ENCODE measurements around the gene POLE3. TPM values are rescaled to one million over a fixed set of nuclear protein-coding genes. Genes with fewer than 3 reads are reported as not detected.
"Not testable (repeated sequence)": the region's sequence is repeated elsewhere in the genome, so short reads cannot be mapped to it uniquely, and the experiment has no call there.

The POLE3 gene
- total and polyA plus RNA-seq, 2 donors: 47.8 to 78.9 TPM

DNA sequence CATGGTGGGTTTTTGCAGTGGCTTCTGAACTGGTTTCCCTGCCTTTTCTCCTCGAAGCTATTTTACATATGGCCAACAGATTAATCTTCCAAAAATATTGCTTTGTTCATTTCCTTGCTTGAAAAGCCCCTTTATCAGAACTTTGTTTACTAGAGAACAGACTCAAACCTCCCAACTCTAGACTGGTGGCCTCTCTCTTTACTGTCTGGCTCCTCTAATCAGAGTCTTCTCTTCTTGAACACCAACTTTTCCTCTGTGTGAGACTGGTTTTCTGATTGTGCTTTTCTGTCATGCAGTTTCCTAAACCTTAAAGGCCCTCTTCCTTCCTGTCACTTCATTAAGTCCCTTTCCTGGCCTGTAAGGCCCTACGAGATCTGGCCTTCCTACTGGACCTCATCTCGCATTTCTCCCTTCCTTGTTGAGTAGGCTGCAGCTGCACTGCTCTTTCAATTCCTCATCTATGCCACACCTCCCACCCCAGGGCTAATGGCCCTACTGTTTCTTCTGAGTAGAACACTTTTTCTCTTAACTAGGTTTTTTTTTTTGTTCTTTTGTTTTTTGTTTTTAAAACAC is 5.8 kb upstream of the POLE3 start:
- Histone ChIP-seq H3K27me3 (ENCODE audit: control insufficient read depth in 2 of 2, insufficient read depth in 1 of 2, low read length in 1 of 2) (no peaks in the 10 kb centered on the region), H3K4me1 (ENCODE audit: control insufficient read depth in 2 of 2, insufficient read depth in 2 of 2, low read length in 2 of 2) (peaks cover 2 to 7% of the 10 kb centered on the region in 2 donors), H3K27ac (ENCODE audit: low read depth in 1 of 2, low read length in 1 of 2) (peak overlapping the region in 1 of 2 donors; percentile 33), H3K4me3 (ENCODE audit: low read length in 2 of 2) (no peak overlapping the region), H3K9me3 (ENCODE audit: control insufficient read depth in 2 of 2, insufficient read depth in 1 of 2, low read length in 1 of 2) (no peaks in the 10 kb centered on the region), H3K36me3 (ENCODE audit: control insufficient read depth in 2 of 2, insufficient read depth in 2 of 2, low read length in 1 of 2) (no peaks in the 10 kb centered on the region)
- DNase-seq (ENCODE audit: low read depth in 6 of 9, low spot score in 9 of 9): no peak
- WGBS: 80% methylated on average over 3 of the region's 3 CpGs

DNA sequence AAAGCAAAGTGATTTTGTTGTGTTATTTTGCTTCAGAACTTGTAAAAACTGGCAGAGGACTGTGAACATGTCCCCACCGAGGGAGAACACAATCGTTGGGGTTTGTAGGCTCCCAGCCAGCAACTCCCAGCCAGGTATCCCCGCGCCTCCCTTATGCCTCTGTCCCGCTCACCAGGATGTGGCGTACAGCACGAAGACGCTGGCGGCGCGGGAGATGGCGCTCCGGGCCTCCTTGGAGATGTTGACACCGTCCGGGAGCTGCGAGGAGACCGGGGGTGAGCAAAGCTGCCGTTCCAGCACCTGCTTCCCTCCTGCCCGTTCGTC is 630 bp downstream of the POLE3 start:
- Histone ChIP-seq H3K27me3 (ENCODE audit: control insufficient read depth in 2 of 2, insufficient read depth in 1 of 2, low read length in 1 of 2) (no peaks in the 10 kb centered on the region), H3K4me1 (ENCODE audit: control insufficient read depth in 2 of 2, insufficient read depth in 2 of 2, low read length in 2 of 2) (peaks cover 7 to 17% of the 10 kb centered on the region in 2 donors), H3K27ac (ENCODE audit: low read depth in 1 of 2, low read length in 1 of 2) (peak overlapping the region; percentile 96 to 99), H3K9me3 (ENCODE audit: control insufficient read depth in 2 of 2, insufficient read depth in 1 of 2, low read length in 1 of 2) (no peaks in the 10 kb centered on the region), H3K36me3 (ENCODE audit: control insufficient read depth in 2 of 2, insufficient read depth in 2 of 2, low read length in 1 of 2) (peaks cover 14 to 15% of the 10 kb centered on the region in 2 donors), H3K4me3 (ENCODE audit: low read length in 2 of 2) (peak overlapping the region; percentile 83 to 92)
- DNase-seq (ENCODE audit: low read depth in 6 of 9, low spot score in 9 of 9): no peak
- WGBS: under 1% methylated on average over 20 of the region's 20 CpGs

DNA sequence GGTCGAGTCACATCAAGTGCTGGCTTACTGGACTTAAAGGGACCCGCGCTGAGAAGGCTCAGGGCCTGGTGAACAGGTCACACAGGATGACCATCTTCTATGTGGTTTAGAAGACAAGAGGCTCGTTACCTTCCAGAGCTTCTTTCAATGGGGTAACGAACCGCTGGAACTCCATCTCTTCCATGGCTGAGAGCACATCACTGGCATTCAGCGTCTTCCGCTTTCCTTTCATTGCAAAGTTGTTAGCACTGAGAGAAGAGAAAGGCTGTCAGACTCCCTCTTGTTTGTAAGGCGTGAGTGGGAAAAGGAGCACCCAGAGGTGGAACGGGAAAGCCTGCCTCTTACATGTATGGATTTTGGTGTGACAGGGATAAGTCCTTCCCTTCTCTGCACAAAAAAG is 994 bp downstream of the POLE3 start:
- no peaks in the 10 kb centered on the region for H3K27me3 ChIP-seq (ENCODE audit: control insufficient read depth in 2 of 2, insufficient read depth in 1 of 2, low read length in 1 of 2)
- H3K4me1 ChIP-seq (ENCODE audit: control insufficient read depth in 2 of 2, insufficient read depth in 2 of 2, low read length in 2 of 2): peaks cover 7 to 17% of the 10 kb centered on the region in 2 donors
- H3K9me3 ChIP-seq (ENCODE audit: control insufficient read depth in 2 of 2, insufficient read depth in 1 of 2, low read length in 1 of 2): no peaks in the 10 kb centered on the region
- WGBS: 57% methylated on average over 10 of the region's 10 CpGs
- no peak for DNase-seq (ENCODE audit: low read depth in 6 of 9, low spot score in 9 of 9)
- peak overlapping the region; percentile 96 to 99 for H3K27ac ChIP-seq (ENCODE audit: low read depth in 1 of 2, low read length in 1 of 2)
- peaks cover 14 to 15% of the 10 kb centered on the region in 2 donors for H3K36me3 ChIP-seq (ENCODE audit: control insufficient read depth in 2 of 2, insufficient read depth in 2 of 2, low read length in 1 of 2)
- peak overlapping the region; percentile 83 to 92 for H3K4me3 ChIP-seq (ENCODE audit: low read length in 2 of 2)

DNA sequence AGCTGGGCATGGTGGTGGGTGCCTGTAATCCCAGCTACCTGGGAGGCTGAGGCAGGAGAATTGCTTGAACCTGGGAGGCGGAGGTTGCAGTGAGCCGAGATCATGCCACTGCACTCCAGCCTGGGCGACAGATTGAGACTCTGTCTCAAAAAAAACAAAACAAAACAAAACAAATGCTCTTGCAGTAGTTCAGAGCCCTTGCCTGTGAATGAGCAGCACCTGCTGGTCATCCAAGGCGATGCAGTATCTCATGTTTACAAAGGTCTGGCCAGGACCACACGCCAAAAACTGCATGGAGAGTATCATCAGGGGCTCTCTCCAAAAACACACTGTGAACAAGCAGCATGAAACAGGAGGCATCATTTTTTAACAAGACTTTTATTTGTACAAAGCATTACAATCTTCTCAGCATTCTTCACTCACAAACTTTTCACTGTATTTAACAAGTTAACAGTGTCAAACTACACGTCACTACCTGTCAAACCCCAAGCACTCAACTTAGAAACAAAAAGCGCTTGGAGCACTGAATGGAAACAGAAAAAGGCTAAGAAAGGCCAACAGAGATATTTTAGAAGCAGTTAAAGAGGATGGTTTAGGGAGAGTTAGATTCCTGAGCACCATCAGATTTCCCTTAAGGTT is 3.5 kb downstream of the POLE3 start:
- H3K27ac ChIP-seq (ENCODE audit: low read depth in 1 of 2, low read length in 1 of 2); H3K9me3 ChIP-seq (ENCODE audit: control insufficient read depth in 2 of 2, insufficient read depth in 1 of 2, low read length in 1 of 2); H3K4me3 ChIP-seq (ENCODE audit: low read length in 2 of 2); H3K27me3 ChIP-seq (ENCODE audit: control insufficient read depth in 2 of 2, insufficient read depth in 1 of 2, low read length in 1 of 2): not testable (repeated sequence)
- DNase-seq (ENCODE audit: low read depth in 6 of 9, low spot score in 9 of 9): peak in 7 of 9 donors; percentile 30 to 76 (median 50)
- Histone ChIP-seq H3K36me3 (ENCODE audit: control insufficient read depth in 2 of 2, insufficient read depth in 2 of 2, low read length in 1 of 2) (peaks cover 14 to 15% of the 10 kb centered on the region in 2 donors), H3K4me1 (ENCODE audit: control insufficient read depth in 2 of 2, insufficient read depth in 2 of 2, low read length in 2 of 2) (peaks cover 7 to 16% of the 10 kb centered on the region in 2 donors)
- WGBS: 60% methylated on average over 7 of the region's 7 CpGs

DNA sequence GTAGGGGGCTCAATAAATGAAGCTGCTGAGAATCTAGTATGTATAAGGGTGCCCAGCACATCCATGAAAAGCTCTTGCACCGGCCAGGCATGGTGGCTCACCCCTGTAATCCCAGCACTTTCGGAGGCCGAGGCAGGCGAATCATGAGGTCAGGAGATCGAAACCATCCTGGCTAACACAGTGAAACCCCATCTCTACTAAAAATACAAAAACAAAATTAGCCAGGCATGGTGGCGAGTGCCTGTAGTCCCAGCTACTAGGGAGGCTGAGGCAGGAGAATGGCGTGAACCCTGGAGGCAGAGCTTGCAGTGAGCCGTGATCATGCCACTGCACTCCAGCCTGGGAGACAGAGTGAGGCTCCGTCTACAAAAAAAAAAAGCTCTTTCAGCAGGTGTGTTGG is 4.1 kb downstream of the POLE3 start:
- Histone ChIP-seq H3K36me3 (ENCODE audit: control insufficient read depth in 2 of 2, insufficient read depth in 2 of 2, low read length in 1 of 2) (peaks cover 14 to 15% of the 10 kb centered on the region in 2 donors), H3K4me1 (ENCODE audit: control insufficient read depth in 2 of 2, insufficient read depth in 2 of 2, low read length in 2 of 2) (peaks cover 10 to 16% of the 10 kb centered on the region in 2 donors)
- H3K9me3 ChIP-seq (ENCODE audit: control insufficient read depth in 2 of 2, insufficient read depth in 1 of 2, low read length in 1 of 2); H3K27me3 ChIP-seq (ENCODE audit: control insufficient read depth in 2 of 2, insufficient read depth in 1 of 2, low read length in 1 of 2); H3K27ac ChIP-seq (ENCODE audit: low read depth in 1 of 2, low read length in 1 of 2); DNase-seq (ENCODE audit: low read depth in 6 of 9, low spot score in 9 of 9); H3K4me3 ChIP-seq (ENCODE audit: low read length in 2 of 2): not testable (repeated sequence)
- 91% methylated on average over 9 of the region's 9 CpGs for WGBS

DNA sequence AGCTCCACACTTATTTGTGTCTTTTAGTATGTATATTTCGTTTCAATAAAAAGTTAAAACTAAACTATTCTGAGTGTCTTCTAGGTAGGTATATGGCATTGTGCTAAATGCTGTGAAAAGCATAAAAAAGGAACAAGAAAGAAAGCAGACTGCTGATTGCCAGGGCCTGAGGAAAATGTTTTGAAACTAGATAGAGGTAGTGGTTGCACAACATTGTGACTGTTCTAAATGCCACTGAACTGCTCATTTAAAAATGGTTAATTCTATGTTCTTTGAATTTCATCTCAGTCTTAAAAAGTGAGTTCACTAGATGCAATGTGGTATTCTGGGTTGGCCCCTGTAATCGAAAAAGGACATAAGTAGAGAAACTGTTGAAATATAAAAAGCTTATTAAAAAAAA is 6.8 kb downstream of the POLE3 start:
- Histone ChIP-seq H3K27me3 (ENCODE audit: control insufficient read depth in 2 of 2, insufficient read depth in 1 of 2, low read length in 1 of 2) (no peaks in the 10 kb centered on the region), H3K4me3 (ENCODE audit: low read length in 2 of 2) (no peak overlapping the region), H3K9me3 (ENCODE audit: control insufficient read depth in 2 of 2, insufficient read depth in 1 of 2, low read length in 1 of 2) (no peaks in the 10 kb centered on the region), H3K4me1 (ENCODE audit: control insufficient read depth in 2 of 2, insufficient read depth in 2 of 2, low read length in 2 of 2) (peaks cover 16 to 21% of the 10 kb centered on the region in 2 donors), H3K27ac (ENCODE audit: low read depth in 1 of 2, low read length in 1 of 2) (no peak overlapping the region), H3K36me3 (ENCODE audit: control insufficient read depth in 2 of 2, insufficient read depth in 2 of 2, low read length in 1 of 2) (peaks cover 12 to 13% of the 10 kb centered on the region in 2 donors)
- 93% methylated on average over 2 of the region's 2 CpGs for WGBS
- no peak for DNase-seq (ENCODE audit: low read depth in 6 of 9, low spot score in 9 of 9)

DNA sequence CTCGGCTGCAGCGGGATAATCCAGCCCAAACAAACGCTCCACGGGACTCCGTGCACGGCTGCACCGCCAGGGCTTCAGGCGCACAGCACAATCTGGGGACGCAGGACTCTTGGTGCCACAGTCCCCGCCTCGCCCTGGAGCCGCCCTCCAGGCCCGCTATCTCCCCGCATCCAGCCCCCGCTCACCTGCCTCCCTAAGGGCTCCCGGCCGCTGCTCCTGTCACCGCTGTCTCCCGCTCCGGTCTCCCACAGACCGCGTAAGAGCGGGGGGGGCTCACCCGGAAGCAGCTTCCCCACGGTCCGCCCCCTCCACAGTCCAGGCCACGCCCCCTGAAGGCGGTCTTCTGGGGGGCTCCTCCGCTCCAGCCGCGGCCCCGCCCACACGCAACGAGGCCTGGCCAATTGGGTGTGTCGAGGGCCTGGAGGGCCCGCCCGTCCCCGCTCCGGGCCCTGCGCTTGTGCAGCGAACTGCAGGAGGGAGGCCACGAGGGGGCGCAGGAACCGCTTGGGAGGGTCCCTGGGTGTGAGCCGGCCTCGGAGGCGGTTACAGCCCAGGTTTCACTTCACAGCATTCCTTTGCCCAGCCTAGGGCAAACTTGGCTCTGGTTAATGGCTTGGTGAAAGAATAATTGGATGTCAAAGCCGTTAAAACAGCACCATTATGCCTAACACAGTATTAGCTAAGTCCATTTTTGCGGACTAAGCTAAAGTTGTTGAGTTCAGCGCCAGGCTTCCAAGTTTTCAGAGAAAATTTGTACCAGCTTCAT is 9.3 kb downstream of the POLE3 start, which contains the start of gene ALAD:
Gene ALAD (minus strand): TSS at position 258 of the 766 bp plus-strand sequence. CDS start 7,725 bp downstream, outside the sequence.
- 3% methylated on average over 50 of the region's 50 CpGs for WGBS
- Histone ChIP-seq H3K4me1 (ENCODE audit: control insufficient read depth in 2 of 2, insufficient read depth in 2 of 2, low read length in 2 of 2) (peaks cover 16 to 21% of the 10 kb centered on the region in 2 donors), H3K27me3 (ENCODE audit: control insufficient read depth in 2 of 2, insufficient read depth in 1 of 2, low read length in 1 of 2) (no peaks in the 10 kb centered on the region), H3K9me3 (ENCODE audit: control insufficient read depth in 2 of 2, insufficient read depth in 1 of 2, low read length in 1 of 2) (no peaks in the 10 kb centered on the region), H3K36me3 (ENCODE audit: control insufficient read depth in 2 of 2, insufficient read depth in 2 of 2, low read length in 1 of 2) (peaks cover 0 to 6% of the 10 kb centered on the region in 2 donors), H3K4me3 (ENCODE audit: low read length in 2 of 2) (peak within 1 kb of the TSS; percentile 71 to 95), H3K27ac (ENCODE audit: low read depth in 1 of 2, low read length in 1 of 2) (peak within 1 kb of the TSS; percentile 36 to 76)
- DNase-seq (ENCODE audit: low read depth in 6 of 9, low spot score in 9 of 9): peak; percentile 85 to 99 (median 98)

DNA sequence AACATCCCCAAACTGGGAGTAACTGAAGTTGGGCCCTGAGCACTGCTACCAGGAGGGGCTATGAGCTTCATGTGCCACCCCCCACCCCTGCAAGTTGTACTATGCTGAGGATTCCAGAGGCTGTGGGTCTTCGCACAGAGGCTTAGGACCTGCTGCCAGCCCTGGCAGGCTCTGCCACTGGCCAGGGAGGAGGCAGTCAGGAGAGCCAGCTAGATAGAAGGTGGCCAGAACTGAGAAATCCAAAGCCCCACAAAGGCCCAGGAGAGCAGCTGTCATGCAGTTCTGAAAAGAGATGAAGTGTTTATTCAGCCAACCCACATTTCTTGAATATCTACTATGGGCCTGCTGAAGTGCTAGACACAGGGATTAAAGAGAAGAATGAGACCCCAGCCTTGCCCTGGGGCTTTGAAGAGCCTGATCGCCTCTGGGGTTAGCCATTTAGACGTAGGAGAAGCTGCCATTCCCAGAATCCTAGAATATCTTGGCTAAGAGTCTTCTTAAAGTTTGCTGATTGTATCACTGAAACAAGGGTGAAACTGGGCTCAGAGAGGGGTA is 10.8 kb downstream of the POLE3 start:
- DNase-seq (ENCODE audit: low read depth in 6 of 9, low spot score in 9 of 9): no peak
- Histone ChIP-seq H3K4me1 (ENCODE audit: control insufficient read depth in 2 of 2, insufficient read depth in 2 of 2, low read length in 2 of 2) (peaks cover 16 to 21% of the 10 kb centered on the region in 2 donors), H3K27ac (ENCODE audit: low read depth in 1 of 2, low read length in 1 of 2) (no peak overlapping the region), H3K4me3 (ENCODE audit: low read length in 2 of 2) (no peak overlapping the region), H3K27me3 (ENCODE audit: control insufficient read depth in 2 of 2, insufficient read depth in 1 of 2, low read length in 1 of 2) (no peaks in the 10 kb centered on the region), H3K36me3 (ENCODE audit: control insufficient read depth in 2 of 2, insufficient read depth in 2 of 2, low read length in 1 of 2) (peaks cover 7 to 8% of the 10 kb centered on the region in 2 donors), H3K9me3 (ENCODE audit: control insufficient read depth in 2 of 2, insufficient read depth in 1 of 2, low read length in 1 of 2) (no peaks in the 10 kb centered on the region)
- 98% methylated on average over 3 of the region's 3 CpGs for WGBS

DNA sequence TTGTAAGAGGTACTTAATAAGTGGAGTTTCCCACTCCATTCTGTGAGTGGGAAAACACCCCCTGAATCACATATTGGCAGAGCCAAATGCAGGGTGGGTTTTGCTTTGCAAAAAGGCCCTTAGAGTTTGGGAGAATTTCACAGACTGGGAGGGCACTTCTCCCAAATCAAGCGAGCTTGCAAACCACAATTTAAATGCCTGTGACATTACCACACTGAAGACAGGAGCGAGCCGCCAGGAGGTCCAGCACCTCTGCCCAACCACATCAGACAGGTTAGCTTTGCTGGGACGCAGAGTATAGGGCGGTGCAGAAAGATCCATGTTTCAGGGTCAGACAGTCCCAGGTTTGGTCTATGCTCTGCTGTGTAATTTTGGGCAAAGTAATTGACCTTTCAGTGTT is 11.7 kb downstream of the POLE3 start:
- no peak for DNase-seq (ENCODE audit: low read depth in 6 of 9, low spot score in 9 of 9)
- Histone ChIP-seq H3K36me3 (ENCODE audit: control insufficient read depth in 2 of 2, insufficient read depth in 2 of 2, low read length in 1 of 2) (peaks cover 7 to 8% of the 10 kb centered on the region in 2 donors), H3K27me3 (ENCODE audit: control insufficient read depth in 2 of 2, insufficient read depth in 1 of 2, low read length in 1 of 2) (no peaks in the 10 kb centered on the region), H3K9me3 (ENCODE audit: control insufficient read depth in 2 of 2, insufficient read depth in 1 of 2, low read length in 1 of 2) (no peaks in the 10 kb centered on the region), H3K4me3 (ENCODE audit: low read length in 2 of 2) (no peak overlapping the region), H3K27ac (ENCODE audit: low read depth in 1 of 2, low read length in 1 of 2) (no peak overlapping the region), H3K4me1 (ENCODE audit: control insufficient read depth in 2 of 2, insufficient read depth in 2 of 2, low read length in 2 of 2) (peaks cover 16 to 21% of the 10 kb centered on the region in 2 donors)
- WGBS: 93% methylated on average over 5 of the region's 5 CpGs

All from thymus (tissue), 11 donors.